IMR-90 (cell line): Measurements from ENCODE around the gene MMD. TPM values are rescaled to one million over a fixed set of nuclear protein-coding genes. Genes with fewer than 3 reads are reported as not detected.
A peak's percentile ranks its signal among the peaks of the same experiment; 100 is the strongest.

Experiments
- ATAC-seq: fragments of 200-7000 bp; cut with Tn5 transposase; 2 replicates; pipeline ENCODE4 v1.9.1; 2020; ENCODE audit warnings: low read depth, mild to moderate bottlenecking, moderate library complexity
- BruUV-seq: library from RNA; stranded (reverse); fragments of 400-500 nt; replicated peaks from 2 replicates; lab custom pipeline; 2021; lab: Mats Ljungman, UMichigan
- CTCF ChIA-PET: fragments of 300-600 bp; formaldehyde crosslinking; extraction: SDS; loops from one replicate; lab custom pipeline; 2021; ENCODE audit warnings: antibody characterized with exemption; lab: Yijun Ruan, JAX
- POLR2A ChIA-PET: fragments of 300-600 bp; sonication (Branson Sonifier 250); formaldehyde crosslinking; loops from one replicate; lab custom pipeline; 2022; ENCODE audit warnings: antibody characterized with exemption; ENCODE audit not compliant: unreplicated experiment; lab: Charles Lee
- DNase-seq: peaks from one replicate; pipeline ENCODE4 v3.0.0; 2013
- H2AFZ ChIP-seq: replicated peaks from 2 replicates; pipeline ENCODE3; 2013; ENCODE audit warnings: low read length, mild to moderate bottlenecking; ENCODE audit not compliant: poor library complexity
- H2AK5ac ChIP-seq: 2 replicates; pipeline ENCODE4 v1.6.1; 2013; ENCODE audit warnings: low read depth, low read length, inconsistent platforms
- H2AK9ac ChIP-seq: replicated peaks from 2 replicates; pipeline ENCODE3; 2013; ENCODE audit warnings: mild to moderate bottlenecking, low read depth, low read length, moderate library complexity; ENCODE audit not compliant: poor library complexity
- H2BK120ac ChIP-seq: 2 replicates; pipeline ENCODE4 v1.6.1; 2013; ENCODE audit warnings: low read depth, low read length, inconsistent platforms
- H2BK15ac ChIP-seq: 3 replicates; pipeline ENCODE4 v1.6.1; 2013; ENCODE audit warnings: low read depth, low read length, inconsistent platforms
- H2BK20ac ChIP-seq: 2 replicates; pipeline ENCODE4 v1.6.1; 2013; ENCODE audit warnings: low read depth, mild to moderate bottlenecking, inconsistent platforms, low read length, moderate library complexity
- H2BK5ac ChIP-seq: 2 replicates; pipeline ENCODE4 v1.6.1; 2013; ENCODE audit warnings: mild to moderate bottlenecking, low read depth, low read length, inconsistent platforms; ENCODE audit not compliant: poor library complexity, severe bottlenecking
- H3K14ac ChIP-seq: replicated peaks from 2 replicates; pipeline ENCODE4 v1.6.1; 2013; ENCODE audit warnings: low read depth, low read length, inconsistent platforms
- H3K18ac ChIP-seq: 2 replicates; pipeline ENCODE4 v1.6.1; 2013; ENCODE audit warnings: low read depth, low read length, control low read depth
- H3K23ac ChIP-seq: 2 replicates; pipeline ENCODE4 v1.6.1; 2013; ENCODE audit warnings: low read depth, low read length, inconsistent platforms
- H3K27ac ChIP-seq: 2 replicates; pipeline ENCODE4 v1.5.1; 2013; ENCODE audit warnings: mild to moderate bottlenecking, control low read depth, low read length; ENCODE audit not compliant: insufficient read depth
- H3K27me3 ChIP-seq: 2 replicates; pipeline ENCODE4 v1.6.1; 2013; ENCODE audit warnings: low read length; ENCODE audit not compliant: control insufficient read depth, insufficient read depth
- H3K36me3 ChIP-seq: 2 replicates; pipeline ENCODE4 v1.6.1; 2013; ENCODE audit warnings: low read length, mixed read lengths; ENCODE audit not compliant: control insufficient read depth, insufficient read depth
- H3K4ac ChIP-seq: 2 replicates; pipeline ENCODE4 v1.6.1; 2013; ENCODE audit warnings: low read depth, low read length, inconsistent platforms
- H3K4me1 ChIP-seq: 2 replicates; pipeline ENCODE4 v1.6.1; 2013; ENCODE audit warnings: low read length, mixed read lengths; ENCODE audit not compliant: control insufficient read depth, insufficient read depth
- H3K4me2 ChIP-seq: 2 replicates; pipeline ENCODE4 v1.6.1; 2013; ENCODE audit warnings: low read depth, mild to moderate bottlenecking, control low read depth, low read length, moderate library complexity
- H3K4me3 ChIP-seq: 2 replicates; pipeline ENCODE4 v1.5.1; 2013; ENCODE audit warnings: low read depth, mild to moderate bottlenecking, control low read depth, low read length, moderate library complexity; ENCODE audit not compliant: insufficient read depth
- H3K56ac ChIP-seq: 2 replicates; pipeline ENCODE4 v1.6.1; 2013; ENCODE audit warnings: low read length, inconsistent platforms; ENCODE audit not compliant: insufficient read depth; ENCODE audit errors: extremely low read depth
- H3K79me1 ChIP-seq, 2 experiments: 2 replicates each; pipeline ENCODE4 v1.6.1; 2013; ENCODE audit warnings: low read length in 2 of 2, inconsistent platforms in 1 of 2, low read depth in 1 of 2
- H3K9ac ChIP-seq: 2 replicates; pipeline ENCODE4 v1.6.1; 2013; ENCODE audit warnings: low read depth, low read length, control low read depth
- H3K9me1 ChIP-seq: 2 replicates; pipeline ENCODE4 v1.6.1; 2013; ENCODE audit warnings: low read length, inconsistent platforms; ENCODE audit not compliant: insufficient read depth
- H3K9me3 ChIP-seq: 2 replicates; pipeline ENCODE4 v1.6.1; 2013; ENCODE audit warnings: low read length; ENCODE audit not compliant: control insufficient read depth, insufficient read depth
- H4K20me1 ChIP-seq: 2 replicates; pipeline ENCODE4 v1.6.1; 2013; ENCODE audit warnings: low read length, inconsistent platforms; ENCODE audit not compliant: insufficient read depth
- H4K5ac ChIP-seq: 2 replicates; pipeline ENCODE4 v1.6.1; 2013; ENCODE audit warnings: mild to moderate bottlenecking, low read depth, low read length, control low read depth
- H4K8ac ChIP-seq, 2 experiments: 2 replicates each; pipeline ENCODE4 v1.6.1; 2013; ENCODE audit warnings: low read depth in 2 of 2, low read length in 2 of 2, control low read depth in 1 of 2, inconsistent platforms in 1 of 2
- H4K91ac ChIP-seq: 2 replicates; pipeline ENCODE4 v1.6.1; 2013; ENCODE audit warnings: low read depth, low read length, inconsistent platforms; ENCODE audit not compliant: insufficient read depth
- CEBPB ChIP-seq: IDR thresholded peaks from 2 replicates; pipeline ENCODE4 v1.6.1; 2012; ENCODE audit warnings: low read depth, low read length, improper control_type of control experiment
- RFX5 ChIP-seq: IDR thresholded peaks from 2 replicates; pipeline ENCODE4 v1.8.0; 2012; ENCODE audit warnings: low read depth, mild to moderate bottlenecking, low read length, moderate library complexity
- WGBS, 2 experiments: methylation state at CpG; one replicate each; pipeline versions ENCODE4 v1.1.5 to v1.1.7; 2013; ENCODE audit warnings: missing lambda C conversion rate in 2 of 2; ENCODE audit not compliant: insufficient read length in 1 of 2; ENCODE audit errors: extremely low coverage in 2 of 2; 5-methylcytosine and 5-hydroxymethylcytosine counted together
- dilution Hi-C: fragments of 300-500 bp; cut with HindIII; formaldehyde crosslinking; loops from one replicate; pipeline ENCODE4 v1.14.3; 2018; ENCODE audit warnings: low sequenced_read_pairs; ENCODE audit not compliant: unreplicated experiment
- in situ Hi-C: fragments of 300-500 bp; cut with MboI; formaldehyde crosslinking; loops from 3 replicates; pipeline ENCODE4 v1.14.3; 2019; ENCODE audit warnings: low sequenced_read_pairs, inconsistent platforms, mixed read lengths
- intact Hi-C: fragments of 100-400 bp; cut with micrococcal nuclease; formaldehyde crosslinking; loops from 2 replicates; pipeline ENCODE4 v1.10.0; 2022
- polyA plus RNA-seq, 3 experiments: library from polyadenylated mRNA; depleted of rRNA; stranded (reverse); fragments of >200 nt; gene quantifications; 2 replicates each; pipeline ENCODE4 v1.2.3, GENCODE V29; 2012; ENCODE audit warnings: low replicate concordance in 1 of 3
- total RNA-seq: library from RNA; depleted of rRNA; stranded (reverse); fragments of >200 nt; gene quantifications from 2 replicates; pipeline ENCODE4 v1.2.3, GENCODE V29; 2012

Gene MMD
- total and polyA plus RNA-seq, 2 of the 4 experiments (the other 2 are of a cell fraction), result 6.3 to 7.0 TPM

DNA sequence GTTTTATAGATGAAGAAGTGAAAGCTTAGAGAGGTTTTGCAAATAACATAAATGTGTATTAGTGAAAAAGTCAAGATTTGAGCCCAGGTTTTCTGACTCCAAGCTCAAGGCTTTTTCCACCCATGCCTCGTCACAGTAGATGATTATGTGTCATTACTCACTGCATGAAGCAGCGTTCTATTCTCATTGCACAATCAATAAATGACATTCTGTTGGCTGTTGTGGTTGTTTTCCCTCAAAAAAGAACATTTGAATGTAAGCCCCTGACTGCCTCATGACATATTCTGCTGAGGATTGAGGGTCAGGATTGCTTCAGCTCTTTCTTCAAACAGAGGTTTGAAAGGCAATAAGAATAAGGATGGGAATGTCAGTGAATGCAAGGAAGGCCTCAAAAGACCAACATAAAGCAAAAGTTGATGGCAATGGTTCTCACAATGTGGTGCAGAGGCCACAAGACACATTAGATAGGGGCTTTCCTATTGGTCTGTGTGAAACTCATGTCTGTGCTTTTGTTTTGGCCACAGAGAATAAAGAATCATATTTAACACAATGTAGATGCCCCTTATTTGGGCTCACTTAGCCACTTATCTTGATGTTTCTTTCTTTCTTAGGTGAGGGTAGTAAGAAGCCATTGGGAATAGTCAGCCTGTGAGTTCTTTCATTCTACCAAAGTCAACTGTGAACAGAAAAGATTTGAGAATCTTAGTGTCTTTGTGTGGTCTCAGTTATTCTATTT lies 5.4 kb upstream of the MMD start:
- H3K4me2 ChIP-seq, result no peak overlapping the region
- H2BK15ac ChIP-seq, result no peak overlapping the region
- no peak overlapping the region for H2BK5ac ChIP-seq
- no TSS peak for BruUV-seq
- no peak overlapping the region for H2AK9ac ChIP-seq
- H3K4me3 ChIP-seq, result no peak overlapping the region
- intact Hi-C loops, result loop anchor here (10.0 kb wide), 1 partner anchor 328 kb away; the partner anchor contains the start of gene PCTP
- in situ Hi-C loops, result no loop called here
- no peak overlapping the region for H2AK5ac ChIP-seq
- ATAC-seq (no peak), DNase-seq (peak; percentile 58)
- no peaks in the 10 kb centered on the region for H4K20me1 ChIP-seq
- TF ChIP-seq RFX5, result no peak
- peak; percentile 96 for TF ChIP-seq CEBPB
- no peak overlapping the region for H2BK20ac ChIP-seq
- H3K9me1 ChIP-seq, result no peaks in the 10 kb centered on the region
- no peaks in the 10 kb centered on the region for H3K79me1 ChIP-seq
- H4K91ac ChIP-seq, result no peak overlapping the region
- no peaks in the 10 kb centered on the region for H3K36me3 ChIP-seq
- peak overlapping the region in 1 of 2 experiments; percentile 54; a peak in 1 of 4 replicates for H4K8ac ChIP-seq
- CTCF ChIA-PET, result no interaction called here
- no peak overlapping the region for H3K56ac ChIP-seq
- peaks cover 2% of the 10 kb centered on the region; the same call in 1 of the 2 replicates for H3K27me3 ChIP-seq
- H3K4me1 ChIP-seq, result 0 out of 2 replicates have a peak, but pooled peaks cover 3% of the 10 kb centered on the region
- no peak overlapping the region for H3K14ac ChIP-seq
- H3K18ac ChIP-seq, result peak overlapping the region; percentile 63
- H3K27ac ChIP-seq, result no peak overlapping the region
- 0 out of 2 replicates have a peak overlapping the region, but pooled peaks have one; percentile 29 for H3K23ac ChIP-seq
- H3K9ac ChIP-seq, result no peak overlapping the region
- no peaks in the 10 kb centered on the region for H3K9me3 ChIP-seq
- no peak overlapping the region for H4K5ac ChIP-seq
- WGBS, 2 experiments, result no CpG with 5 or more reads among the region's 2 CpGs
- no peak overlapping the region for H2BK120ac ChIP-seq
- H3K4ac ChIP-seq, result no peak overlapping the region; the same call in 1 of the 2 replicates
- dilution Hi-C loops, result no loop called here
- POLR2A ChIA-PET, result no interaction called here
- H2AFZ ChIP-seq, result no peak overlapping the region
